Mesodermal cell (in vitro differentiated cells): ENCODE measurements around the gene LPAR6.
A peak's percentile ranks its signal among the peaks of the same experiment; 100 is the strongest.
"Not testable (repeated sequence)": the region's sequence is repeated elsewhere in the genome, so short reads cannot be mapped to it uniquely, and the experiment has no call there.

ENCODE experiments used
- H3K27ac ChIP-seq: 2 replicates; pipeline ENCODE4 v1.7.0; 2013; ENCODE audit warnings: mild to moderate bottlenecking, low read depth, low read length, moderate library complexity; ENCODE audit not compliant: severe bottlenecking
- H3K36me3 ChIP-seq: 2 replicates; pipeline ENCODE4 v1.7.1; 2013; ENCODE audit warnings: mild to moderate bottlenecking, low read length, moderate library complexity; ENCODE audit not compliant: control insufficient read depth, insufficient read depth
- H3K4me1 ChIP-seq: one replicate; pipeline ENCODE4 v1.7.1; 2013; ENCODE audit warnings: mild to moderate bottlenecking, low read length; ENCODE audit not compliant: insufficient read depth, control insufficient read depth, poor library complexity, severe bottlenecking
- H3K4me3 ChIP-seq: 2 replicates; pipeline ENCODE4 v1.7.0; 2013; ENCODE audit warnings: low read length, control low read depth, mild to moderate bottlenecking; ENCODE audit not compliant: insufficient read depth, poor library complexity, severe bottlenecking; ENCODE audit errors: extremely low read depth
- H3K9me3 ChIP-seq: 2 replicates; pipeline ENCODE4 v1.7.1; 2013; ENCODE audit warnings: mild to moderate bottlenecking, low read length, moderate library complexity; ENCODE audit not compliant: control insufficient read depth
- WGBS, 2 experiments: methylation state at CpG; one replicate each; pipeline ENCODE4 v1.1.5; 2013; ENCODE audit warnings: missing lambda C conversion rate in 2 of 2; ENCODE audit not compliant: insufficient coverage in 2 of 2; 5-methylcytosine and 5-hydroxymethylcytosine counted together

Gene LPAR6

GRCh38 chr13:48436661-48437288 lies 23.9 kb upstream of the LPAR6 start:
- 83% methylated on average over 1 of the region's 2 CpGs; no CpG with 5 or more reads in 1 of the 2 experiments for WGBS, 2 experiments
- Histone ChIP-seq H3K4me1 (peaks cover 6% of the 10 kb centered on the region), H3K36me3 (no peaks in the 10 kb centered on the region), H3K4me3 (no peak overlapping the region), H3K9me3 (no peaks in the 10 kb centered on the region), H3K27ac (no peak overlapping the region)

GRCh38 chr13:48434200-48434599 lies 21.3 kb upstream of the LPAR6 start:
- Histone ChIP-seq H3K4me3 (no peak overlapping the region), H3K9me3 (no peaks in the 10 kb centered on the region), H3K27ac (no peak overlapping the region), H3K36me3 (no peaks in the 10 kb centered on the region), H3K4me1 (peaks cover 9% of the 10 kb centered on the region)
- WGBS, 2 experiments = 100% methylated on average over 1 of the region's 3 CpGs

- Histone ChIP-seq H3K36me3 (no peaks in the 10 kb centered on the region), H3K27ac (peak overlapping the region; percentile 65), H3K4me3 (no peak overlapping the region), H3K9me3 (no peaks in the 10 kb centered on the region), H3K4me1 (peaks cover 9% of the 10 kb centered on the region)
- 61 to 65% methylated on average over 2 of the region's 2 CpGs for WGBS, 2 experiments
These were observed 19.2 kb upstream of the LPAR6 start for GRCh38 chr13:48431987-48432615.

GRCh38 chr13:48431431-48431830 lies 18.5 kb upstream of the LPAR6 start:
- 54 to 100% methylated on average over 1 to 3 of the region's 5 CpGs for WGBS, 2 experiments
- no peak overlapping the region for H3K4me3 ChIP-seq
- H3K9me3 ChIP-seq = no peaks in the 10 kb centered on the region
- H3K36me3 ChIP-seq = no peaks in the 10 kb centered on the region
- H3K4me1 ChIP-seq = peaks cover 9% of the 10 kb centered on the region
- H3K27ac ChIP-seq = peak overlapping the region; percentile 65

DNA sequence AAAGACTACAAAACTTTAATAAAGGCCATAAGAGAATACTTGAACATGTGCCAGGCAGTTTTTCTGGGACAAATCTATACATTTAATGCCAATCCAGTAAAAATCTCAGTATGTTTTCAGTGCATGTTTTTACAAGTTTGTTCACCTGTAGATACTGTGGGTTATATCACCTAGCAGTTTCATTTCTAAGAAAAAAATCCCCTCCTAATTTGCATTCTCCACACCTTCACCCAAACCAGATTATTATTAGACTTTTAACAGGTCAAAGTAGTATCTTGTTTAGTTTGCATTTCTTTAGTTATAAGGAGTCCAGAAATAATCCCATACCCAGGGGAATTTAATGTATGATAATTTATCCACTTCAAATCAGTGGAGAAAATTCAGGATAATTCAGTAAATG lies 17.0 kb upstream of the LPAR6 start:
- Histone ChIP-seq H3K9me3 (no peaks in the 10 kb centered on the region), H3K4me3 (no peak overlapping the region), H3K27ac (no peak overlapping the region), H3K36me3 (no peaks in the 10 kb centered on the region), H3K4me1 (peaks cover 9% of the 10 kb centered on the region)

DNA sequence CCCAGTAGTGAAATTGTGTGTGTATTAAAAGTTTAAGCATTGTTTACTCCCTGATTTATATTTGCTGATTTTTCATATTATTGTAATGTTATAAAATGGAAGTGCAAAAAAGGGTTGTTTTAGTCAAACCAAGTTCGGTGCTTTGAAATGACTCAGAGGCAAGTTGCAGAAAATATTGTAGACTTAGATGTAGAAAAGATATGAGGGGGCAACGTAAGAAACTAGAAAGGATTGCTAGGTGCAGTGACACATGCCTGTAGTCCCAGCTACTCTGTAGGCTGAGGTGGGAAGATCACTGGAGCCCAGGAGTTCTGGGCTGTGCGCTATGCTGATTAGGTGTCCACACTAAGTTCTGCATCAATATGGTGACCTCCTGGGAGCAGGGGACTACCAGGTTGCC lies 16.1 kb upstream of the LPAR6 start:
- Histone ChIP-seq H3K27ac (no peak overlapping the region), H3K9me3 (no peaks in the 10 kb centered on the region), H3K4me3 (no peak overlapping the region), H3K36me3 (no peaks in the 10 kb centered on the region), H3K4me1 (peaks cover 9% of the 10 kb centered on the region)
- WGBS, 2 experiments = 93 to 100% methylated on average over 3 of the region's 3 CpGs

GRCh38 chr13:48426755-48427298 lies 13.9 kb upstream of the LPAR6 start:
- H3K27ac ChIP-seq, H3K4me1 ChIP-seq, H3K4me3 ChIP-seq, H3K9me3 ChIP-seq, H3K36me3 ChIP-seq: not testable (repeated sequence)
- 98 to 100% methylated on average over 2 to 6 of the region's 9 CpGs for WGBS, 2 experiments

- Histone ChIP-seq H3K4me1 (no peaks in the 10 kb centered on the region), H3K9me3 (no peaks in the 10 kb centered on the region), H3K27ac (no peak overlapping the region), H3K4me3 (no peak overlapping the region), H3K36me3 (no peaks in the 10 kb centered on the region)
These were observed 13.1 kb upstream of the LPAR6 start for GRCh38 chr13:48426052-48426451.

- H3K36me3 ChIP-seq = no peaks in the 10 kb centered on the region
- no peak overlapping the region for H3K27ac ChIP-seq
- H3K4me3 ChIP-seq = no peak overlapping the region
- no peaks in the 10 kb centered on the region for H3K9me3 ChIP-seq
- no CpG with 5 or more reads among the region's 3 CpGs for WGBS, 2 experiments
- H3K4me1 ChIP-seq = no peaks in the 10 kb centered on the region
These were observed 11.3 kb upstream of the LPAR6 start for GRCh38 chr13:48424212-48424611.

DNA sequence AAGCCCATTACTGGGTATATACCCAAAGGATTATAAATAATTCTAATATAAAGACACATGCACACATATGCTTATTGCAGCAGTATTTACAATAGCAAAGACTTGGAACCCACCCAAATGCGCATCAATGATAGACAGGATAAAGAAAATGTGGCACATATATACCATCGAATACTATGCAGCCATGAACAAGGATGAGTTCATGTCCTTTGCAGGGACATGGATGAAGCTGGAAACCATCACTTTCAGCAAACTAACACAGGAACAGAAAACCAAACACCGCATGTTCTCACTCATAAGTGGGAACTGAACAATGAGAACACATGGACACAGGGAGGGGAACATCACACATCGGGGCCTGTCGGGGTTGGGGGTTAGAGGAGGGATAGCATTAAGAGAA lies 9.1 kb upstream of the LPAR6 start:
- not testable (repeated sequence) for H3K4me1 ChIP-seq, H3K4me3 ChIP-seq, H3K27ac ChIP-seq, H3K9me3 ChIP-seq, H3K36me3 ChIP-seq
- WGBS, 2 experiments = 83 to 100% methylated on average over 1 to 2 of the region's 5 CpGs

GRCh38 chr13:48415516-48415915 lies 2.6 kb upstream of the LPAR6 start:
- Histone ChIP-seq H3K9me3 (no peaks in the 10 kb centered on the region), H3K4me1 (no peaks in the 10 kb centered on the region), H3K4me3 (no peak overlapping the region), H3K36me3 (peaks cover 17% of the 10 kb centered on the region), H3K27ac (no peak overlapping the region)
- WGBS, 2 experiments = no CpG with 5 or more reads among the region's 2 CpGs
